GM19455 (cell line): ENCODE results near the gene NTNG1.
A peak's percentile ranks its signal among the peaks of the same experiment; 100 is the strongest.

Experiments
- ATAC-seq: cut with Tn5 transposase; IDR thresholded peaks from one replicate; pipeline ENCODE4 v1.9.1; 2021; ENCODE audit not compliant: unreplicated experiment

Gene NTNG1

GRCh38 chr1:107491582-107491981 is 350.7 kb downstream of the NTNG1 start:
- ATAC-seq = no peak

GRCh38 chr1:107493111-107493716 is 352.4 kb downstream of the NTNG1 start:
- ATAC-seq = no peak

GRCh38 chr1:107494061-107494460 is 353.2 kb downstream of the NTNG1 start:
- no peak for ATAC-seq

GRCh38 chr1:107496002-107496401 is 355.2 kb downstream of the NTNG1 start:
- no peak for ATAC-seq

GRCh38 chr1:107499139-107499744 is 358.4 kb downstream of the NTNG1 start:
- ATAC-seq = peak; percentile 98

- ATAC-seq = no peak
Measured at GRCh38 chr1:107501081-107501605, 360.3 kb downstream of the NTNG1 start.

GRCh38 chr1:107510347-107510746 is 369.5 kb downstream of the NTNG1 start:
- ATAC-seq = no peak

- no peak for ATAC-seq
Measured at GRCh38 chr1:107512836-107513235, 372.0 kb downstream of the NTNG1 start.

- no peak for ATAC-seq
Measured at GRCh38 chr1:107514841-107515240, 374.0 kb downstream of the NTNG1 start.

GRCh38 chr1:107515702-107516101 is 374.9 kb downstream of the NTNG1 start:
- no peak for ATAC-seq

GRCh38 chr1:107523061-107523460 is 382.2 kb downstream of the NTNG1 start:
- no peak for ATAC-seq

- ATAC-seq = no peak
Measured at GRCh38 chr1:107523736-107524135, 382.9 kb downstream of the NTNG1 start.

GRCh38 chr1:107524301-107524700 is 383.5 kb downstream of the NTNG1 start:
- no peak for ATAC-seq

- ATAC-seq = no peak
Measured at GRCh38 chr1:107525145-107525544, 384.3 kb downstream of the NTNG1 start.

- ATAC-seq = no peak
Measured at GRCh38 chr1:107525961-107526360, 385.1 kb downstream of the NTNG1 start.

GRCh38 chr1:107526524-107527198 is 385.8 kb downstream of the NTNG1 start:
- ATAC-seq = no peak

GRCh38 chr1:107529511-107530149 is 388.8 kb downstream of the NTNG1 start:
- peak; percentile 100 for ATAC-seq

GRCh38 chr1:107530543-107530942 is 389.7 kb downstream of the NTNG1 start:
- ATAC-seq = no peak

- no peak for ATAC-seq
Measured at GRCh38 chr1:107531065-107531908, 390.4 kb downstream of the NTNG1 start.

- ATAC-seq = no peak
Measured at GRCh38 chr1:107532318-107532717, 391.5 kb downstream of the NTNG1 start.
